PC-9 (cell line): ENCODE measurements around the gene NATD1. TPM values are rescaled to one million over a fixed set of nuclear protein-coding genes. Genes with fewer than 3 reads are reported as not detected.

ENCODE experiments used
- BruUV-seq: library from RNA; stranded (reverse); fragments of 400-500 nt; replicated peaks from 2 replicates; lab custom pipeline; 2021; lab: Mats Ljungman, UMichigan
- CTCF ChIA-PET: fragments of 300-600 bp; sonication (Branson Sonifier 250); formaldehyde crosslinking; loops from one replicate; lab custom pipeline; 2022; ENCODE audit warnings: antibody characterized with exemption; lab: Charles Lee
- POLR2A ChIA-PET: fragments of 300-600 bp; sonication (Branson Sonifier 250); formaldehyde crosslinking; loops from one replicate; lab custom pipeline; 2022; ENCODE audit warnings: antibody characterized with exemption; ENCODE audit not compliant: unreplicated experiment; lab: Charles Lee
- DNase-seq, 2 experiments: peaks; one replicate each; pipeline versions ENCODE4 v3.0.0 to v3.0.0-alpha.2; 2015 to 2022; ENCODE audit warnings: mixed read lengths in 1 of 2
- H2AFZ ChIP-seq: fragments of 200-600 bp; sonication (generic); 2 replicates; pipeline ENCODE4 v1.8.1; 2017; ENCODE audit warnings: antibody characterized with exemption
- H3F3A ChIP-seq: fragments of 200-600 bp; sonication (generic); 2 replicates; pipeline ENCODE4 v1.8.1; 2017; ENCODE audit warnings: antibody characterized with exemption, mild to moderate bottlenecking, low read depth; ENCODE audit not compliant: insufficient read depth
- H3K27ac ChIP-seq: fragments of 200-600 bp; sonication (generic); 2 replicates; pipeline ENCODE4 v1.6.1; 2016; ENCODE audit warnings: mixed run types
- H3K27me3 ChIP-seq: fragments of 200-600 bp; sonication (generic); 2 replicates; pipeline ENCODE4 v1.6.1; 2016; ENCODE audit warnings: low read depth, mixed run types; ENCODE audit not compliant: insufficient read depth
- H3K36me3 ChIP-seq: fragments of 200-600 bp; sonication (generic); 2 replicates; pipeline ENCODE4 v1.6.1; 2016; ENCODE audit warnings: low read depth, mixed run types
- H3K4me1 ChIP-seq: fragments of 200-600 bp; sonication (generic); replicated peaks from 2 replicates; pipeline ENCODE4 v1.6.1; 2016; ENCODE audit warnings: mixed run types; ENCODE audit not compliant: insufficient read depth
- H3K4me2 ChIP-seq: fragments of 200-600 bp; sonication (generic); 2 replicates; pipeline ENCODE4 v1.6.1; 2017; ENCODE audit warnings: mixed run types
- H3K4me3 ChIP-seq: fragments of 200-600 bp; sonication (generic); 2 replicates; pipeline ENCODE4 v1.6.1; 2016; ENCODE audit warnings: mixed run types
- H3K79me2 ChIP-seq: fragments of 200-600 bp; sonication (generic); 2 replicates; pipeline ENCODE4 v1.6.1; 2017; ENCODE audit warnings: low read depth, mixed run types
- H3K9me2 ChIP-seq: fragments of 200-600 bp; sonication (generic); 2 replicates; pipeline ENCODE4 v1.8.1; 2017; ENCODE audit warnings: mild to moderate bottlenecking; ENCODE audit not compliant: insufficient read depth
- H3K9me3 ChIP-seq: fragments of 200-600 bp; sonication (generic); 2 replicates; pipeline ENCODE4 v1.8.1; 2016; ENCODE audit warnings: low read depth; ENCODE audit not compliant: insufficient read depth
- H4K20me1 ChIP-seq: fragments of 200-600 bp; sonication (generic); 2 replicates; pipeline ENCODE4 v1.8.1; 2017; ENCODE audit not compliant: insufficient read depth
- EZH2 ChIP-seq: fragments of 200-600 bp; sonication (generic); IDR thresholded peaks from 2 replicates; pipeline ENCODE4 v1.8.0; 2017; ENCODE audit warnings: antibody characterized with exemption, low read depth
- intact Hi-C: fragments of 100-400 bp; cut with micrococcal nuclease; formaldehyde crosslinking; loops from one replicate; pipeline ENCODE4 v1.10.0; 2022; ENCODE audit not compliant: unreplicated experiment
- total RNA-seq: library from RNA; stranded (reverse); gene quantifications from 2 replicates; pipeline ENCODE4 v1.2.3, GENCODE V29; 2021
- TF ChIP-seq, protein P1 (sequence below): fragments of 200-600 bp; sonication (generic); conservative IDR thresholded peaks from 2 replicates; pipeline ENCODE4 v1.6.1; 2017; ENCODE audit warnings: mixed run types, antibody characterized with exemption, mild to moderate bottlenecking, moderate library complexity

Gene NATD1
- total RNA-seq, 1 experiment from 2014 or later: 5.4 TPM

DNA sequence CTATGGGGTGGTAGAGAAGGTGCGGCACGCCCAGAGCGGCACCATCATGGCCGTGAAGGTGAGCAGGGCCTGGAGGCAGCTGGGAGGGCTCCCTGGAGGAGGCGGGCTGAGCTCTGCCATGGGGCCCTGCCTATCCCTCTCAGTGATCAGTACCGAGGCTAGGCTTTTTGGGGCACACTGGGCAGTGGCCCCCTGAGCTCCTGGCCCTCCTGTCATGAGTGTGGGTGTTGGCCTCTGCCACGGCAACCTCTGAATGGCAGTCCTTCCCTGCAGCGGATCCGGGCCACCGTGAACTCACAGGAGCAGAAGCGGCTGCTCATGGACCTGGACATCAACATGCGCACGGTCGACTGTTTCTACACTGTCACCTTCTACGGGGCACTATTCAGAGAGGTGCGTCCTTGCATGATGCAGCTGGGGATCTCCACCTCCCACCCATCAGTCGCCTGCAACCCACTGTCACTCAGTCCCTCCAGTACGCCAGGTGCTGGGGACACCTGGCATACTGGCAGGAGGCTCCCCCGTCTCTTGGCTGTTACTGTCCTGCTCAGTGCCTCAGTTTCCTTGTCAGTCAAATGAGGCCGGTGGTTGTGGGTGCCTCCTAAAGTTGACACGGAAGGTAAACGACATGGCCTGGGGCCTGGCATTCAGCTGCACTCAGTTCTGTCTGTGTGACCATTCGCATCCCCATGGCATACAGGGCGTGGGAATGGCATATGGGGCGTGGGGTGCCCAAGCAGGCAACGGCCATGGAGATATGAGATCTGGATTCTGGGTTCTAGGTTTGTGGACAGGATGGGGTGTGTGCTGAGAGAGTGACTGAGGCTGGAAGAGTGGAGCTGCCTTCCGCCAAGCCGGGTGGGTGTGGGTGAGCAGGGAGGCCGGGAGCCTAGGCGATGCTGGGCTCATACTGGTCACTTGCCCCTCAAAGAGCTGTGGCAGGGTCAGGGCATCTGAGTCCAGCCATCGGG is 47.7 kb upstream of the NATD1 start:
- ChIA-PET POLR2A (no interaction called here), CTCF (no interaction called here)
- Histone ChIP-seq H3K27ac (no peak overlapping the region), H3K79me2 (peaks cover 8% of the 10 kb centered on the region; the same call in 1 of the 2 replicates), H2AFZ (no peak overlapping the region), H3K27me3 (peaks cover 6% of the 10 kb centered on the region; the same call in 1 of the 2 replicates), H4K20me1 (peaks cover 39% of the 10 kb centered on the region), H3K9me3 (no peaks in the 10 kb centered on the region), H3K36me3 (no peaks in the 10 kb centered on the region), H3F3A (no peaks in the 10 kb centered on the region), H3K4me3 (no peak overlapping the region), H3K4me1 (no peaks in the 10 kb centered on the region), H3K9me2 (no peaks in the 10 kb centered on the region), H3K4me2 (no peak overlapping the region)
- TF ChIP-seq, protein P1, sequence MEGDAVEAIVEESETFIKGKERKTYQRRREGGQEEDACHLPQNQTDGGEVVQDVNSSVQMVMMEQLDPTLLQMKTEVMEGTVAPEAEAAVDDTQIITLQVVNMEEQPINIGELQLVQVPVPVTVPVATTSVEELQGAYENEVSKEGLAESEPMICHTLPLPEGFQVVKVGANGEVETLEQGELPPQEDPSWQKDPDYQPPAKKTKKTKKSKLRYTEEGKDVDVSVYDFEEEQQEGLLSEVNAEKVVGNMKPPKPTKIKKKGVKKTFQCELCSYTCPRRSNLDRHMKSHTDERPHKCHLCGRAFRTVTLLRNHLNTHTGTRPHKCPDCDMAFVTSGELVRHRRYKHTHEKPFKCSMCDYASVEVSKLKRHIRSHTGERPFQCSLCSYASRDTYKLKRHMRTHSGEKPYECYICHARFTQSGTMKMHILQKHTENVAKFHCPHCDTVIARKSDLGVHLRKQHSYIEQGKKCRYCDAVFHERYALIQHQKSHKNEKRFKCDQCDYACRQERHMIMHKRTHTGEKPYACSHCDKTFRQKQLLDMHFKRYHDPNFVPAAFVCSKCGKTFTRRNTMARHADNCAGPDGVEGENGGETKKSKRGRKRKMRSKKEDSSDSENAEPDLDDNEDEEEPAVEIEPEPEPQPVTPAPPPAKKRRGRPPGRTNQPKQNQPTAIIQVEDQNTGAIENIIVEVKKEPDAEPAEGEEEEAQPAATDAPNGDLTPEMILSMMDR: no peak
- TF ChIP-seq EZH2: no peak
- intact Hi-C loops: no loop called here
- no peak for DNase-seq
- BruUV-seq: no TSS peak

DNA sequence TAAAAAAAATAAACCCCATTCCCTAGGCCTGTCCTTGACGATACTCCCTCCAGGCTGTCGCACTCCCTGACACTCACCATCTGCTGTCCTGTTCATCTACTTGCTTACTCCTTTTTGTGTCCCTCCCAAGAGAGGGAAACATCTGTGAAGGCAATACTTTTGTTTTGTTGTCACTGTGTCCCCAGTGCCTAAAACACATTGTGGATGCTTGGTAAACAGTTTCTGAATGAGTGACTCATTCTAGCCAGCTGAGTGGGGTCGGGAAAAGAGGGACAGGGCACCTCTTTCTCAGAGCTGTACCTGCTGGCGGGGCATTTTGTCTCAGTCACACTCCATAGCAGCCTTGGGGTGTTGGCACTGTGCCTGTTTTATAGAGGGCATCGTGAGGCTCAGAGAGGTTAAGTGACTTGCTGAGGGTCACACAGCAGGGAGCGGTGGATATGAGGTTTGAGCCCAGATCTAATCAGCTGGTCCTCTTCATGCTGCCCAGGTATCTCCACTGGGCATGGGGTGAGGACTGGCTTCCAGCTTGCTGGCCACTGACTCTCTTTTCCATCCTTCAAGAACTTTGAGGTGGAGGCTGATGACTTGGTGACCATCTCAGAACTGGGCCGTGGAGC is 46.9 kb upstream of the NATD1 start:
- H2AFZ ChIP-seq: no peak overlapping the region
- DNase-seq: no peak
- H4K20me1 ChIP-seq: peaks cover 45% of the 10 kb centered on the region
- TF ChIP-seq, protein P1: no peak
- no peak for TF ChIP-seq EZH2
- H3K79me2 ChIP-seq: peaks cover 14% of the 10 kb centered on the region; the same call in 1 of the 2 replicates
- CTCF ChIA-PET: interaction anchor here (0.6 kb wide), 2 partner anchors 168 to 1922 kb away, joined by 3 to 6 read pairs; partner anchors contain the start of gene MAPK7
- no peaks in the 10 kb centered on the region for H3F3A ChIP-seq
- no peaks in the 10 kb centered on the region for H3K9me2 ChIP-seq
- POLR2A ChIA-PET: no interaction called here
- peaks cover 6% of the 10 kb centered on the region; the same call in 1 of the 2 replicates for H3K27me3 ChIP-seq
- H3K9me3 ChIP-seq: no peaks in the 10 kb centered on the region
- H3K36me3 ChIP-seq: no peaks in the 10 kb centered on the region
- TSS peak; percentile 5 for BruUV-seq
- intact Hi-C loops: no loop called here
- no peak overlapping the region for H3K4me2 ChIP-seq
- H3K4me1 ChIP-seq: no peaks in the 10 kb centered on the region
- H3K27ac ChIP-seq: no peak overlapping the region
- no peak overlapping the region for H3K4me3 ChIP-seq

DNA sequence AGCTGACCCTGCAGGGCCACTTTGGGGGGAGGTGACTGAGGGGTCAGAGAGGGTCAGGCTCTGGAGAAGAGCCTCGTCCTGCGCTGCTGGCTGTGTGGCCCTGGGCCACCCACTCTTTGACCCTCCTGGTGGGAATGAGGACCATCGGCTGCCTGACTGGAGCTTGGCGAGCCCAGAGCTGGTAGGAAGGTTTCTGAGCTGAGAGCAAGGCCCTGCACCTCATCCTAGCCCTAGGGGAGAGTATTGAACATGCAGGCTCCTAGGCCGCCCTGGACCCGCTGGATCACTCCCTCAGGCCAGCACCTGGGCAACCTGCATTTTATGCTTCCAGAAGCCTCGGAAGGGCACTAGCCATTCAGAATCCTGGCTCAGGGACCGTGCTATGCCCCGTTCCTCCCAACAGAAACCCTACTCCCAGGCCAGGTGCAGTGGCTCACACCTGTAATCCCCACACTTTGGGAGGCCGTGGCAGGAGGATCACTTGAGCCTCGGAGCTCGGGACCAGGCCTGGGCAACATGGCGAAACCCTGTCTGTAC is 45.8 kb upstream of the NATD1 start:
- H3K9me2 ChIP-seq: no peaks in the 10 kb centered on the region
- CTCF ChIA-PET: no interaction called here
- H4K20me1 ChIP-seq: peaks cover 55% of the 10 kb centered on the region
- no peaks in the 10 kb centered on the region for H3K36me3 ChIP-seq
- H3K4me2 ChIP-seq: no peak overlapping the region
- POLR2A ChIA-PET: no interaction called here
- H3K27ac ChIP-seq: no peak overlapping the region
- H3K79me2 ChIP-seq: peaks cover 24% of the 10 kb centered on the region
- TF ChIP-seq EZH2: no peak
- TF ChIP-seq, protein P1: no peak
- H3F3A ChIP-seq: no peaks in the 10 kb centered on the region
- H2AFZ ChIP-seq: no peak overlapping the region
- no peaks in the 10 kb centered on the region for H3K9me3 ChIP-seq
- BruUV-seq: no TSS peak
- H3K4me3 ChIP-seq: no peak overlapping the region
- intact Hi-C loops: no loop called here
- no peak for DNase-seq
- H3K4me1 ChIP-seq: no peaks in the 10 kb centered on the region
- peaks cover 6% of the 10 kb centered on the region; the same call in 1 of the 2 replicates for H3K27me3 ChIP-seq
